Loucy (cell line): Measurements from ENCODE around the gene GNRH2.

Experiments
- H2AFZ ChIP-seq: fragments of 200-600 bp; sonication (generic); 2 replicates; pipeline ENCODE4 v1.6.0; 2016; ENCODE audit warnings: antibody characterized with exemption, mild to moderate bottlenecking, low read length, moderate library complexity
- H3F3A ChIP-seq: fragments of 200-600 bp; 2 replicates; pipeline ENCODE4 v1.6.0; 2016; ENCODE audit warnings: antibody characterized with exemption, low read depth, mild to moderate bottlenecking
- H3K27me3 ChIP-seq: fragments of 200-600 bp; sonication (generic); 2 replicates; pipeline ENCODE4 v1.6.1; 2014; ENCODE audit warnings: low read length, mild to moderate bottlenecking; ENCODE audit not compliant: insufficient read depth, poor library complexity, severe bottlenecking
- H3K36me3 ChIP-seq: fragments of 200-600 bp; sonication (generic); 2 replicates; pipeline ENCODE4 v1.6.1; 2016; ENCODE audit warnings: low read length; ENCODE audit not compliant: insufficient read depth
- H3K4me1 ChIP-seq: fragments of 200-600 bp; sonication (generic); 2 replicates; pipeline ENCODE4 v1.5.1; 2014; ENCODE audit warnings: low read length, mild to moderate bottlenecking; ENCODE audit not compliant: insufficient read depth, poor library complexity, severe bottlenecking
- H3K4me2 ChIP-seq: fragments of 200-600 bp; sonication (generic); 2 replicates; pipeline ENCODE4 v1.6.0; 2014; ENCODE audit warnings: antibody characterized with exemption, low read length, low read depth, mild to moderate bottlenecking; ENCODE audit not compliant: poor library complexity, severe bottlenecking
- H3K4me3 ChIP-seq: fragments of 200-600 bp; sonication (generic); 2 replicates; pipeline ENCODE4 v1.5.1; 2014; ENCODE audit warnings: low read length, mild to moderate bottlenecking, mixed read lengths; ENCODE audit not compliant: poor library complexity, severe bottlenecking
- H3K79me2 ChIP-seq: fragments of 200-600 bp; sonication (generic); 2 replicates; pipeline ENCODE4 v1.6.1; 2014; ENCODE audit warnings: low read length; ENCODE audit not compliant: insufficient read depth
- H3K9ac ChIP-seq: fragments of 200-600 bp; sonication (generic); 2 replicates; pipeline ENCODE4 v1.6.0; 2014; ENCODE audit warnings: mild to moderate bottlenecking, low read depth, low read length, moderate library complexity; ENCODE audit not compliant: poor library complexity, severe bottlenecking
- H3K9me2 ChIP-seq: fragments of 200-600 bp; sonication (generic); replicated peaks from 2 replicates; pipeline ENCODE4 v1.6.1; 2016; ENCODE audit warnings: low read depth, low read length, mixed read lengths
- H3K9me3 ChIP-seq: fragments of 200-600 bp; sonication (generic); 2 replicates; pipeline ENCODE4 v1.6.1; 2014; ENCODE audit warnings: mild to moderate bottlenecking, antibody characterized with exemption, low read length, low read depth; ENCODE audit not compliant: insufficient read depth
- H4K20me1 ChIP-seq: fragments of 200-600 bp; sonication (generic); 2 replicates; pipeline ENCODE4 v1.6.0; 2014; ENCODE audit warnings: antibody characterized with exemption, low read length, mild to moderate bottlenecking; ENCODE audit not compliant: insufficient read depth, poor library complexity, severe bottlenecking
- CTCF ChIP-seq: fragments of 200-600 bp; sonication (generic); conservative IDR thresholded peaks from 2 replicates; pipeline ENCODE4 v1.5.1; 2014; ENCODE audit warnings: mild to moderate bottlenecking, antibody characterized with exemption, low read length
- EZH2phosphoT487 ChIP-seq: fragments of 200-600 bp; IDR thresholded peaks from 2 replicates; pipeline ENCODE4 v1.6.1; 2018; ENCODE audit warnings: antibody characterized with exemption, mild to moderate bottlenecking, moderate library complexity, borderline replicate concordance

GNRH2 gene

GRCh38 chr20:3092611-3093379, 49.4 kb downstream of the GNRH2 start:
- H3K9ac ChIP-seq = peak overlapping the region; percentile 76
- no peaks in the 10 kb centered on the region for H3K27me3 ChIP-seq
- H3K79me2 ChIP-seq = no peaks in the 10 kb centered on the region
- H3F3A ChIP-seq = peaks cover 24% of the 10 kb centered on the region
- H2AFZ ChIP-seq = no peak overlapping the region
- peaks cover 70% of the 10 kb centered on the region for H3K4me1 ChIP-seq
- no peaks in the 10 kb centered on the region for H3K36me3 ChIP-seq
- peak overlapping the region; percentile 77 for H3K4me2 ChIP-seq
- H3K9me3 ChIP-seq = no peaks in the 10 kb centered on the region
- no peaks in the 10 kb centered on the region for H4K20me1 ChIP-seq
- TF ChIP-seq CTCF (no peak), EZH2phosphoT487 (no peak)
- no peak overlapping the region for H3K4me3 ChIP-seq
- no peaks in the 10 kb centered on the region for H3K9me2 ChIP-seq

DNA sequence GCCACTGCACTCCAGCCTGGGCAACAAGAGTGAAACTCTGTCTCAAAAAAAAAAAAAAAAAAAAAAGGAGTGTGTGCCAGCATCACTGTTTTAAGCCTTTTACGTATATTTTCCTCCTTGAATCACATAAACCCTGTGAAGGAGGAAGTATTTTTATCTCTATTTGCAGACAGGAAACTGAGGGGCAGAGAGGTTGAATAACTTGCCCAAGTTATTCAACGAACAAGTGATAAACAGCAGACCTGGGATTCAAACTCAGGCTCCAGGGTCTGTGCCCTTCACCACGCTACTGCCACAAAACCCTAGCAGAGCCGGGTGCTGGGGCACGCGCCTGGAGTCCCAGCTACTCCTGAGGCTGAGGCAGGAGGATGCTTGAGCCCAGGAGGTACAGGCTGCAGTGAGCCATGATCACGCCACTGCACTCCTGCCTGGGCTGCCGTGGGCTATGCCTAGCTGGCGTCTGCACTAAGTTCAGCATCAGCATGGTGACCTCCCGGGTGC, 50.5 kb downstream of the GNRH2 start:
- Histone ChIP-seq H3F3A (peaks cover 24% of the 10 kb centered on the region), H3K27me3 (no peaks in the 10 kb centered on the region), H4K20me1 (no peaks in the 10 kb centered on the region), H3K9me3 (no peaks in the 10 kb centered on the region), H3K4me1 (peaks cover 62% of the 10 kb centered on the region), H3K9ac (peak overlapping the region; percentile 76), H3K9me2 (no peaks in the 10 kb centered on the region), H2AFZ (no peak overlapping the region), H3K4me3 (peak overlapping the region; percentile 34), H3K36me3 (no peaks in the 10 kb centered on the region), H3K4me2 (peak overlapping the region; percentile 77), H3K79me2 (no peaks in the 10 kb centered on the region)
- TF ChIP-seq CTCF = no peak
- no peak for TF ChIP-seq EZH2phosphoT487

GRCh38 chr20:3094848-3095629, 51.6 kb downstream of the GNRH2 start:
- no peak overlapping the region for H3K4me3 ChIP-seq

More at GRCh38 chr20:3094848-3095629, 51.6 kb downstream of the GNRH2 start:
- no peaks in the 10 kb centered on the region for H4K20me1 ChIP-seq
- H3K4me1 ChIP-seq = peaks cover 56% of the 10 kb centered on the region
- no peak for TF ChIP-seq CTCF
- TF ChIP-seq EZH2phosphoT487 = no peak
- no peaks in the 10 kb centered on the region for H3K79me2 ChIP-seq
- no peak overlapping the region; the same call in 1 of the 2 replicates for H2AFZ ChIP-seq
- no peaks in the 10 kb centered on the region for H3K9me2 ChIP-seq
- H3K4me2 ChIP-seq = peak overlapping the region; percentile 77
- H3K36me3 ChIP-seq = no peaks in the 10 kb centered on the region
- H3K9me3 ChIP-seq = no peaks in the 10 kb centered on the region
- H3F3A ChIP-seq = peaks cover 23% of the 10 kb centered on the region
- H3K27me3 ChIP-seq = no peaks in the 10 kb centered on the region
- peak overlapping the region; percentile 76 for H3K9ac ChIP-seq
